HG02623 (cell line): ENCODE data around the gene ARHGEF9.
A peak's percentile ranks its signal among the peaks of the same experiment; 100 is the strongest.
"Not testable (repeated sequence)": the region's sequence is repeated elsewhere in the genome, so short reads cannot be mapped to it uniquely, and the experiment has no call there.

Experiments used
- ATAC-seq: cut with Tn5 transposase; IDR thresholded peaks from one replicate; pipeline ENCODE4 v1.9.1; 2021; ENCODE audit warnings: moderate library complexity; ENCODE audit not compliant: unreplicated experiment

The ARHGEF9 gene

DNA sequence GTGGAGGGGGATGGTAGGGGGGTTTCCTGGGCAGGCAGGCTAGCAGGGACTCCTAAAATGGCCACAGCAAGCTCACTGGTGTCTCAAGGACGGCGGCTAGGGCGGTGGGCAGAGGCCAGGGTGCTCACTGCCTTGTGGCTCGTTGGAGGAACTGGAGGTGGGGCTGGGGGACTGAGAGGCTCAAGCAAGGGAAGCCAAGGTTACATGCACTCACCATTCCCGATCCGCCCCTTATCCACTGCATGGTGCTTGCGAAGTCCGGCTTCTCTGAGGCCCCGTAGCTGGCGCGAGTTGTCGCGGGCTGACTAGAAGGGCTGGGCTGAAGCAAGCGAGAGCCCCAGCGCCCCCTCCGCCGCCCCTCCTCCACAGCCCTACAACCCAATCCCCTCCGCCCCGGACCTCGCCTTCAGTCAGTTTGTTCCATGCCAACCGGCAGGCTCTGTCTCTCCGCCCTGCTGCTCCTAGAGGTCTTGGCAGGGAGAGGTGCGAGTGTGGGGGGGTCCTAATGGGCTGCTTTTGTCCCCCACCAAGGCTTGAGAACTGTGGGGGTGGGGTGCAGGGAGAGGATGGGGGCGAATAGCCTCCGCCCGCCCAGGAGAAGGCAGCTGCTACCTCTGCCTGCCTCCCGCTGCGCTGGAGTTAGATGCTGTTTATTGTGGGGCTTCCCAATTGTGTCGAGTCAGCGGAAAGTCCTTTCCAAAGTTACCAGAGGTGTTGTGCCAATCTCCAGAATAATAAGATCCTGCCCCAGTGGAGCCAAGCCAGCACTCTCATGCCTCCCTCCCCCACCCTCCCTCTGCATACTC lies at the start of gene ARHGEF9:
TSS of gene ARHGEF9 (minus strand) at position 313 of the 806 bp plus-strand sequence. CDS start at position 244, 69 bp downstream.
- no peak for ATAC-seq

DNA sequence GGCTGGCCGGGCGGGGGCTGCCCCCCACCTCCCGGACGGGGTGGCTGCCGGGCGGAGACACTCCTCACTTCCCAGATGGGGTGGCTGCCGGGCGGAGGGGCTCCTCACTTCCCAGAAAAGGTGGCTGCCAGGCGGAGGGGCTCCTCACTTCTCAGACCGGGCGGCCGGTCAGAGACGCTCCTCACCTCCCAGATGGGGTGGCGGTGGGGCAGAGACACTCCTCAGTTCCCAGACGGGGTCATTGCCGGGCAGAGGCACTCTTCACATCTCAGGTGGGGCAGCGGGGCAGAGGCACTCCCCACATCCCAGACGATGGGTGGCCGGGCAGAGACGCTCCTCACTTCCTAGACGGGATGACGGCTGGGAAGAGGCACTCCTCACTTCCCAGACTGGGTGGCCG lies 40.4 kb upstream of the ARHGEF9 start:
- not testable (repeated sequence) for ATAC-seq

DNA sequence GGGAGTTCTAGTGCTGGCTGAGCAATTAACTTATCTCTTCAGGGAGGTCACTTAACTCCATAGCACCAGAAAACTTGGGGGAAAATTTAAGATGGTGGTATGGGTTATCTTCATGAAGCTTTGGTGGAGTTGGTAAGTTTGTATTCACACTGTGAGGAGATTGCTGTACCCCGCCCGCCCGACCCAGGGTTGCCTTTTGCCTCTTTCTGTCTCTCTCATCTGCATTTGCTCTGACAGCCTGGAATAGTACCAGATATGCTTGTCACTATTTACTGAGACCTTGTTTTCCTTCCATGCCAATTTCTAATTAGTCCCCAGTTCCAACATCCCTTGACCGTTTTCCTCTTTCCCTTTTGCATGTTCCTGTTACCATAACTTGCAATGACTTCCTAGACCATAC lies 33.1 kb upstream of the ARHGEF9 start:
- no peak for ATAC-seq

DNA sequence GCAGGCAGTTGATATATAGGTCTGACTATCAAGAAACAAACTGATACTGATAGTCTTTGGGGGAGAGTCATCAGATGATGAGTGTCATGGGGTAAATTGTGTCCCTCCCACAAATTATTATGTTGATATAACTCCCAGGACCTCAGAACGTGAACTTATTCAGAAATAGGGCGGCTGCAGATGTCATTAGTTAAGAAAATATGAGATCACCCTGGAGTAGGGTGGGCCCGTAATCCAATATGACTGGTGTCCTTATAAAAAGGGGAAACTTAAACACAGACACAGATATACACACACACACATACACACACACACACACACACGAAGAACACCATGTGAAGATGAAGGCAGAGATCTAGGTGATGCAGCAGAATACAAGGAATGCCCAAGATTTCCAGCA lies 32.7 kb upstream of the ARHGEF9 start:
- ATAC-seq: no peak

DNA sequence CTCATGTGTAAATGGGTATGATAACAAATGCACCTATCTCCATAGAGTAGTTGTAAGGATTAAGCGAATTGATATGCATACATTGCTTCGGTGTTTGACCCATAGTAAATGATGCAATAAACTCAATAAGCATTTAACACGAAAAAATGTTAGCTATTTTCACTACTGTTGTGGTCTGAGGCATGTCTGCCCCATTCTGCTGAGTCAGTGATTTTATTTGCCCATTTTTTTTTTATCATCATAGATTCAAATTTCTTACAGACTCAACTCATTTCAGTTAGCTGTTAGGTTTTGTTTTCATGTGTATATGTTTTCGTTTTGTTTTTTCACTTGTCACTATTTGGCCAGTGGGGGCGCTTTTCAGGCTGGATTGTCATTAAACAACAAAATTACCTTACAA lies 27.8 kb upstream of the ARHGEF9 start:
- ATAC-seq: no peak

DNA sequence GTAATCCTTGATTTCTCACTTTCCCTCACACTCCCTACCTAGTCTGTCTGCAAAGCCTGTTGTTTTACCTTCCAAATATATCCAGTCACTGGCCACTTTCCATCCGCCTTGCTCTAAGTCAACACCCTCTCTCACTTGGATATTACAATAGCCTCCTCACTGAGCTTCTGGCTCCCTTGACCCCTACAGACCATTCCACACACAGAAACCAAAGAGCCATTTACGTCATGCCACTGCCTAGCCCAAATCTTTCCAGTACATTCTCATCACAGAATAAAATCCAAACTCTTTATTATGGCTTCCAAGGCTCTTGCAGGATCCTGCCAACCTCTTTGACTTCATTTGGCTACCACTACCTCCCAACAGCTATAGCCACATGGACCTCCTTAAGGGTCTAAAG lies 25.7 kb upstream of the ARHGEF9 start:
- no peak for ATAC-seq

DNA sequence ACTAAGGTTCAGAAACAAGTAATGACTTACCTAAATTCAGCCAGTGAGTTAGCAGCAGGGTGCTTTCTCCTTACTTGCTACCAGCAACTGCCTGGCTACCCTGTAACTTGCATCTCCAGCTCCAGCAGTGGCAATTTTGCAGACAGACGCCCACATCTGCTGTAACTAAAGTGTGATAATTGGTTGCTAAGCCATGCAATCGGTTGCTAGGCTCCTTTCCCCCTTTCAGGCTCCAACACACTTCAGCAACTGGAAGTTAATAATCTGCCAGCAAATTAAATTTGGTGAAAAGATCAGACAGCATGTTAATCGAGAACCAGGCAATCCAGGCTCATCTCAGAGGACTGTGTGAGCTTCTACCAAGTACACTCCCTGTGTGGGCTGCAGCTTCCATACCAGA lies 24.2 kb upstream of the ARHGEF9 start:
- no peak for ATAC-seq

DNA sequence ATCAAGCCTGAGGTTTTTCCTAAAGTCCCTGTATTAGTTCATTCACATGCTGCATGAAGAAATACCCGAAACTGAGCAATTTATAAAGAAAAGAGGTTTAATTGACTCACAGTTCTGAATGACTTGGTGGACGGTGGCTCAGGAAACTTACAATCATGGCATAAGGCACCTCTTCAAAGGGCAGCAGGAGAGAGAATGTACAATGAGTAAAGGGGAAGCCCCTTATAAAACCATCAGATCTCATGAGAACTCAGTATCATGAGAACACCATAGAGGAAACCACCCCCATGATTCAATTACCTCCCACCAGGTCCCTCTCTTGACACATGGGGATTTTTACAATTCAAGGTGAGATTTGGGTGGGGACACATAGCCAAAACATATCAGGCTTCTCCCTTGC lies 10.4 kb upstream of the ARHGEF9 start:
- not testable (repeated sequence) for ATAC-seq

DNA sequence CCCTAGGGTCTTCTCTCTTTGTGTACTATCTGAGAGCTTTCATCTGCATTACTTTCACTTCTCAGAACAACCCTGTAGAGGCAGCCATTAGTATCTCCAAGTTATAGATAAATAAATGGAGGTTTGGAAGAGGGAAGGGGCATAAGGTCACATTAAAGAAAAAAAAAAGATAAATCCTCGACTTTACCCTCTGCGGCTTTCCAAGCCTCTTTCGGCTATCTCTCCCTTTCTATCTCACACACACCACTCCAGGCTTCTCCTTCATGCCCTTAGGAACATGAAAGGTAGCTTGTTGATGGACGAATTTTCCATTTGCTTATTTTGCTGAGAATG lies 660 bp upstream of the ARHGEF9 start:
- no peak for ATAC-seq

DNA sequence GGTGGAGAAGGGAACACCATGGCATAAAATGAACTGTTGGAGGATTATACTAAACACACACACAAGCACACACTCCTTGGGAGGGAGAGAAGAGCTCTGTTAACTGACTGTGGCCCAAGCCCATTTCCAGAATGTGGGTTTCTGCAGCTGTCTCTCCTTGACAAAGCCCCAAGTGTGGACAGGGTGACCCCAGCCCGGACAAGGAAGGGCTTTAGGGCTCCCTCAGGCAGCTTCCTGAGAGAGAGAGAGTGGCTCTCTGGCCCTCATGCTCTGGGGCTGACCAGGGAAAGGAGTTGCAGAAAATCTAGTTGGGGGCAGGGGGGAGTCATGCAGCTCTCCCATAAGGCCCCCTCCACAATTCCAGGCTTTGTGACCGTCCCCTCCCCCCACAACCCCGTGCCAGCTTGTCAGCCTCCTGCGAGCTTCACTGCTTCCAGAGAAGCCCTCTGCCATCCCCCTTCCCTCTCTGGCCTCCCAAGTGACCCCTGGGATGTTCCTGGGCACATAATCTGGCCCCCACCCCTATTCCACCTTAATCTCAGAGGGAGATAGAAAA lies 590 bp downstream of the ARHGEF9 start:
- no peak for ATAC-seq

DNA sequence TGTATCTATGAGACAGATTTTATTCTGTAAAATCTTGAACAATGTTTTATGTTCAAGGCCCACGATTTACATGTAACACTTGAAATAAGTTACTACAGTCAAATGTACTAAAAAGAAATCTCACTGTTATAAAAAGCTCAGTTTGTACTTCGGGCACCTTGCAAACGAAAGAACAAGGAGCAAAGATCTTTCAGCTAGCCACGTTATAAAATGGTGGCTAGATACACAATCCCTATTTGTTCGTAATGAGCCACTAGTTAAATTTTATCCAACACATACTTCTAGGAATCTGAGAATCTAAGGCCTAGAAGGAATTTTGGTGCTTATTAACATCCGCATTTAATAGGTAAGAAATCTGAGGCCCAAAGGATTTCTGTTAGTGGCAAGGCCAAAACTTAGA lies 2.5 kb downstream of the ARHGEF9 start:
- no peak for ATAC-seq

DNA sequence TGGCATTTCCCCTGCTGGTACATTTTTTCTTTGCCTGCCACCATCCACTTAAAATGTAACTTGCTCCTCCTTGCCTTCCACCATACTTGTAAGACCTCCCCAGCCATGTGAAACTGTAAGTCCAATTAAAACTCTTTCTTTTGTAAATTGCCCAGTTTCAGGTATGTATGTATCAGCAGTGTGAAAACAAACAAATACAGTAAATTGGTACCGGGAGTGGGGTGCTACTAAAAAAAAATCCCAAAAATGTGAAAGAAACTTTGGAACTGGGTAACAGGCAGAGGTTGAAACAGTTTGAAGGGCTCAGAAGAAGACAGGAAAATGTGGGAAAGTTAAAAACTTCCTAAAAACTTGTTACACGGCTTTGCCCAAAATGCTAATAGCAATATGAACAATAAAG lies 16.3 kb downstream of the ARHGEF9 start:
- ATAC-seq: no peak

DNA sequence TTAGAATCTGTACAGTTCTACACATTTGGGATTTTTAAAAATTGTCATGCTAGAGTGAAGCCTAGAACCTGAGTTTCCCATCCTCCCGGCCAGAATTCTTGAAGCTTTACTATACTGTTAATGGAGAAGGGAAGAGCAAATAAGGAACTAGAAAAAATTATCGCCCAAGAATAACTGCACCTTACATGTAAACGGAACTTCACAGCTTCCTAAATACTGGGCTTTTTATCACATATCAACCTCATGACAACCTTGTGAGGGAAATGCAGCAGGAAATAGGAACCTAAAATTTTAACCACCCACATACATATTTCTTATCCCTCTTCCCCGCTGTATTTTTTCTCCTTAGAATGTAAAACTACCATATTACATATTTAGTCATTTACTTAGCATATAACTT lies 19.3 kb downstream of the ARHGEF9 start:
- ATAC-seq: no peak

DNA sequence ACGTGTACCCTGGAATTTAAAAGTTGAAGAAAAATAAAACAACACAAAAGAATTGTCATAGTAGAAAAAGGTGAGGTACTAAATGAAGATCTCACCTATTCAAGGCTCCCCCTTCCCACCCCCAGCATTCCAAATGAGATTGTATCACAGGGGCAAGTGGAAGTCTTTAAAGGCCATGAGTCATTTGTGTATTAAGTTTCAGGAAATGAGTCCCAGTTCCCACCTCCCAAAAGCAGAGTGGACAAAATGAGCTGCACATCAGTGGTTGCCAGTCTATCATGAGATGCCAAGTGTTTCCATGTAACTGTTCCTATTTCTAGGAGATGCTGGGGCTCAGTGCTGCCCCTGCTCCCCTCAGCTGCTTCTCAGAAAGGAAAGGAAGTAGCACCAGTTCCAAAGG lies 20.1 kb downstream of the ARHGEF9 start:
- no peak for ATAC-seq

DNA sequence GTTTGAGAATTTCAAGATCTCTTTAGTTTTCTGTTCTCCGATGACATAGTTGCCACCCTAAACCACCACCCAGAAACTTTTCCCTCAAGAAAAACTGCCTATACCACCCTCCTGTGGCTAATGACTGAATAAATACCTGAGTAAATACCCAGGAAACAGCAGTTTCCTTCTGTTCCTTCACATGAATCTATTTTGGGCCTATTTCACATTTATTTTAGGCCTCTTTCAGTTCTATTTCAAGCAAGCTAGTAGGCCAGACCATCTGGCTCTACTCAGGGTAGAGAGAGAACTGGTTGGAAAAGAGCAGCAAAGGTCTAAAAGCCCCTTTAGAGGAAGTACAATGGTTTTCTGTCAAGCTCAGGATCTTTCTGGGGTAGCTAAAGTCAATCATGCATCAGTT lies 23.4 kb downstream of the ARHGEF9 start:
- ATAC-seq: peak; percentile 76

DNA sequence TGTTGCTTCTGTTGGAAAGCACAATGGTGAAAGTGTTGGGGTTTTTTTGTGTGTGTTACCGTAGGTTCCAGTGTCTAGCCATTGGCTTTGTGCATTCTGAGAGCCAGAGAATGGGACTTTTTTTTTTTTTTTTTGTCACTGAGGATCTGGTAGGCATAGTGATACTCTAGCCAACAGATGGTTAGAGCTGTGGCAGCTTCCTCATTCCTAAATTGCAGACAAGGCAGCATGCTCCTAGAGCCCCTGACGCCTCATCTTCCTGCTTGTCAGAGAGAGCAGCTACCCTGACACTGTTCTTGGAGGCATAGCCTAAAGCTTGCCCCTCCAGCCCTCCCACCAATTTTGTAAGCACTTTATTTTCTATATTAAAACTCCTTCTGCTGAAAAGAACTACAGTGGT lies 27.0 kb downstream of the ARHGEF9 start:
- no peak for ATAC-seq

DNA sequence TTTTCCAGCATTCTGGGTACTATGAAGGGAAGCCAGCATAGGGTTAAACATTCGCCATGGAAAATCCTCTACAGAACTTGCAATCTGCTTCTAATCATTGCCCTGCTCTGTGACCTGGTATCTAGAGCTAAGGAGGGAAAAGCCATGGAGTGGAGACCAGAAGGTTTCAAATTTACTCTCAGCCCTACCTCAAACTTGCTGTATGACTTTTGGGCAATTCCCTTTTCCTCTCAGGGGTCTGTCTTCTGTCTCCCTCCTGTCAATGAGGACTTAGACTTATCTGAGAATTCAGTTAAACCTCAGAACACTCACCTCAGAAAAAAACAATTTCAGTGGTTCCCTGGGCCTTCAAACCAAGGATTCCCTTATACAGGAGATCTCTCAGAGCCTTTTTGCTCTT lies 29.1 kb downstream of the ARHGEF9 start:
- peak; percentile 24 for ATAC-seq

DNA sequence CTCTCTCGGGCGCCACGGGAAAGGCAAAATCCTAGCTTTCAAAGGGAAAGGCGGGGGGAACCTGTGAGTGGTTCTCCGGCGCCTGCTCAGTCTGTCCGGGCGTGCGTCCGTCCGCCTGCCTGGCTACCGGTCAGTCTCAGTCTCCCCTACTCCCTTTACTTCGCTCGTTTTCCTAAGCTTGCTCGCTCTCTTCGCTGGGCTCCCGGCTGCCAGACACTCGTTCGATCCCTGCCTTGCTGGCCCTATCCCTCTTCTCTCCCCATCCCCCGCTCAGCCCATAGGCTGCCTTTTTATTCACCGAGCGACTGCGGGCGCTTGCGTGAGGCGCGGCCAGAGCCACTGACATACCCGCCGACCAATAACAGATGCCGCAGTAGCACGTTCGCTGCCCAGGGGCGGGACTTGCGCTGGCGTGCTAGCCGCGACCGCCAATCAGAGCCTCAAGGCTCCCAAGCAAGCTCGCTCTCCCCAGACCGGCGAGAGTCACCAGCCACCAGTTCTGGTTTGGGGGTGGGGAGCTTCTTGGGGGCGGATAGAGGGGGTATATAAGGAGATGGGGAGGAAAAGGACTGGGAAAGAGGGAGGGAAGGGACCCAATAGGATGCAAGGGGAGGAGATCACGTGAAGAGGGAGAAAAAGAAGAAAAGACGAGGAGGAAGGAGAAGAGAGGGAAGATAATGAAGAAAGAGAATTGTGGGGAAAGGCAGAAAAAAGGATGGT lies 30.0 kb downstream of the ARHGEF9 start:
- peak; percentile 96 for ATAC-seq

DNA sequence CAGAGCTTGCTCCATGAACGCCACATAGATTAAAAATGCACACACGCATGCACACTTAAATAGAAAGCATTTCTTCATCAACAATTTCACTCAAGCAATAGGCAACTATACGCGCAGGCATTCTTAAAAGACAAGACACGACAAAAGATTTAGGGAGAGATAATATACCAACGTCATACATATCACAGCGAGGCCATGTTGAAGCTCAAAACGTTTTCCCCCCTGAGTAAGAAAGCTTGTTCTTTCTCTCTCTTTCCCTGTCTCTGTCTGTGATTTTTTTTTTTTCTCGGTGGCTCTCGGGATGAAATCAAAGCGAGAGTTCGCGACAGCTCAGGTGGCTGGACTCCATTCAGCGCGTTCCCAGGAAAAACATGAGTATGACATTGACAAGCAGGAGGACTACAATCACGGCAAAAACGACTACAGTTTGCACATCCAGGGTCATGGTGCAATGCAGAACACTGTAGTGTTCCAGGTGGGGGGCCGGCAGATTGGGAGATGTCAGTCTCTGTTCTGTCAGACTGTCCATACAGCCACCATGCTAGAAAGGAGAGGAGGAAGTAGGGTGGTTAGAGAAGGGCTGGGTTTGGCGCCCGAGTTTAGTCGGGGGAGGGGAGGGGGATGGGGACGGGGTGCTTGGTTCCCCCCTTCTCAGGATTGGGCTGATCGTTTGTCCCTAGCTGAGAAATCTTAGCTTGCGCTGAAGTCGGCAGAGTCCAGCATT lies 30.7 kb downstream of the ARHGEF9 start:
- peak; percentile 24 for ATAC-seq

DNA sequence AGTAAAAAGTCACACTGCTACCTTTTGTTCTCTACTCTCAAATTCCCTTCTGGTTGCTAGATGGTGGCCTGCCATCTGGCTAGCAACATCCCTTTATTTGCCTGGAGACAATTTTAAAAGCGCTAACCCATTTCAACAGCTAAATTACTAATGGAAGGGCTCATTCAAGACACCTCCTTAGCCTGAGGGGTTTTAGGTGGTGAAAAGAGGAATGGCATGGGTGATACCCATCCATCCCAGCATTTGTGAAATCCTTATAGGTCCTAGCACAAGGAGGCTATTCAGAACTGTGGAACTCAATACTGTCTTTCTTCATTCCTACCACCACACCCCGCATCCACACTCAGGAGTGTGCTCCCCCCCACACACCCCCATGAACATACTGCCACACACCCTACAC lies 33.5 kb downstream of the ARHGEF9 start:
- no peak for ATAC-seq

DNA sequence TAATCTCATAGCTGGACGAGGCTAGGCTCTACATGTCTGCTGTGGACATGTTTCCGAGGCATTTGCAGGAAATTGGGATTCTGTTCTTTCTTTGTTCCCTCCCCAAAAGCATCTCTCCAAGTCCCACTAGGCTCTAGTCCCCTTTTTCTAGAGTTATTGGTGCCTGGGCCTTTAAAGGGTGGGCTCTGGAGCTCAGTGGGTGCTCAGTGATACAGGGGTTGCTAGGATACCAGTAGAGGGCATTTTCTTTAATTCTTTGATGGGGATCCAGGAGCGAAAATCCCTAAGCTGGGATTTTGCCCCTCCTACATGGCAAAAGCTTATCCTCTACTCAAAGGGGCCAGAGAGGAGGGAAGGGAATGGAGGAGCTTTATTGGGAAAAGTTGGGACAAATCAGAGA lies 34.2 kb downstream of the ARHGEF9 start:
- no peak for ATAC-seq

DNA sequence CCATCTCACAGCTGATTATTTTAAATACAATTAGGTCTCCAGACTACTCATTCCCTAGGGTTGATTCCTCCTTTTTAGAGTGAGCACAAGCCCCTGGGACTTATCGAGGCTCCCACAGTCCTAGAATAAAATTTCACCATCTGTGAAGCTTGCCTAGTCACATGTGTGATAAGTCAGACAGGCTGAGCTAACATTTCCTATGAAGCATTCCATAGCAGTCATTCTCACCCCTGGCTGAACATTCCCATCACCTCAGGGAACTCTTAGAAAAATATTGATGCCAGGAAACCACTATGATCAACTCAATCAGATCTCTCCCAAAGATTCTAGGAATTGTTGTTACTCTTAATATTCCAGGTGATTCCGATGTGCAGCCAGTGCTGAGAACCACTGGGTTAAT lies 37.7 kb downstream of the ARHGEF9 start:
- ATAC-seq: no peak
